NB4 (cell line): ENCODE measurements around the gene SCIN.

Experiments used
- DNase-seq: peaks from one replicate; pipeline ENCODE4 v3.0.0; 2010; ENCODE audit warnings: low read depth
- H3K4me3 ChIP-seq: one replicate; pipeline ENCODE4 v1.5.1; 2011; ENCODE audit warnings: mild to moderate bottlenecking, low read depth, low read length, moderate library complexity
- CTCF ChIP-seq: IDR thresholded peaks from one replicate; pipeline ENCODE4 v1.5.1; 2012; ENCODE audit warnings: low read depth, low read length
- MAX ChIP-seq: IDR thresholded peaks from 2 replicates; pipeline ENCODE4 v1.6.1; 2011; ENCODE audit warnings: low read depth, low read length
- MYC ChIP-seq: IDR thresholded peaks from 2 replicates; pipeline ENCODE4 v1.6.1; 2011; ENCODE audit warnings: low read depth, low read length
- POLR2A ChIP-seq: IDR thresholded peaks from 2 replicates; pipeline ENCODE4 v1.6.1; 2011; ENCODE audit warnings: mild to moderate bottlenecking; ENCODE audit not compliant: insufficient read length; ENCODE audit errors: extremely low read depth

SCIN gene

DNA sequence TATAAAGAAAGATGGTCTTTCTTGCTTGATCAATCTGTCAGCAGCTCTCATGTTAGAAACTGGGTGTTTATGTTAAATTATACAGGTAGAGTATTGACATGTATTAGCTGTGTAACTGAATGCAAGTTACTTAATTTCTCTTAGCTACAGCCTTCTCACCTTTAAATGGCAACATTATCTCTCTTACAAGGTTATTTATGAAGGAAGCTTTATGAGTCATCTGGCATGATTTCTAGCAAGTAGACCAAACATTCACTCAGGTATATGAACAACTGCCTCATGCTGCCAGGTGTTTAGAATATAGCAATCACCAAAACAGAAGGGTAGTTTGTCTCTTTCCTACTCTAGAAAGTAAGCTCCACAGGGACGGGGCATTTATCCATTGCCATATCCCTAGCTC lies 125.4 kb downstream of the SCIN start:
- H3K4me3 ChIP-seq: no peak overlapping the region
- TF ChIP-seq CTCF: no peak
- no peak for TF ChIP-seq MAX
- TF ChIP-seq MYC: no peak
- TF ChIP-seq POLR2A: no peak
- no peak for DNase-seq

- no peak for DNase-seq
- TF ChIP-seq POLR2A: no peak
- no peak overlapping the region for H3K4me3 ChIP-seq
Observed at GRCh38 chr7:12699299-12699698, 128.8 kb downstream of the SCIN start.

DNA sequence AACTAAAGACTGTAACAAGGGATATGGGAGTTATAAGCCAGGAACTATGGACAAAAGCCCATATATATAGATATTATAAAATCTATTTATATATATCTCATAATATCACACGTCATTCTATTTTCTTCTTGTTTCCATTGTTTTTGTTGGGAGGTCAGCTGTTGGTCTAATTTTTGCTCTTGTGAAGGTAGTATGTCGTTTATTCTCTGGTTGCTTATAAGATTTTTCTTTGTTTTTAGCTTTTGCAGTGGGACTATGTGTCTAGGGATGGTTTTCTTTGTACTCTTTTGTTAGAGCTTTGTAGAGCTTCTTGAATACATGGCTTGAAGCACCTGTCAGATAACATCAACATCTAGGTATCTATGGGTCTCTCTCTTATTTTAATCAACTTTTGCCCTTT lies 130.9 kb downstream of the SCIN start:
- TF ChIP-seq POLR2A: no peak
- no peak for TF ChIP-seq CTCF
- TF ChIP-seq MYC: no peak
- no peak for TF ChIP-seq MAX

DNA sequence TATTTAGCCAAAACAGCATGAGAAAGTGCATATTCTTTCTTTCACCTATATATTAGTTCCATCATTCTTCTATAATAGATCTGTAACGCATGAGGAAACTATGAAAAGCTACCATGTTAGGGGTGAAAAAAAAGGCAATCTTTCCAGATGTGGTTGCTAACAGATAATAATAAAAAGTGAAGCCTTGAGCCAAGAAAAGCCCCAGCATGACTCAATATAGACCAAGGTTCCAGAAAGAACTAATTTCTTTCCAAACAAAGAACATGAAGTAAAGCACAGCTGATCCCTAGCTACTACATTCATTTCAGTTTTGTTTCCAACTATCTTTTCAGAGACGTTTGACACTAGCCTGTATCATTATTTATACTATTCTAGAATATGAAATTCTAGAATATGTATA lies 133.4 kb downstream of the SCIN start:
- no peak overlapping the region for H3K4me3 ChIP-seq
- TF ChIP-seq MAX (no peak), POLR2A (no peak), CTCF (no peak), MYC (no peak)
- DNase-seq: no peak

More for the DNA sequence above, 130.9 kb downstream of the SCIN start:
- no peak for DNase-seq
- H3K4me3 ChIP-seq: no peak overlapping the region

- no peak overlapping the region for H3K4me3 ChIP-seq
- no peak for DNase-seq
- TF ChIP-seq CTCF: no peak
- TF ChIP-seq POLR2A: no peak
- TF ChIP-seq MAX: no peak
Observed at GRCh38 chr7:12705878-12706277, 135.4 kb downstream of the SCIN start.

- TF ChIP-seq POLR2A (no peak), CTCF (no peak), MYC (no peak), MAX (no peak)
- H3K4me3 ChIP-seq: no peak overlapping the region
- no peak for DNase-seq
Observed at GRCh38 chr7:12706900-12707536, 136.5 kb downstream of the SCIN start.
